Right renal cortex interstitium (tissue), 3 donors: ENCODE measurements around the gene MYLIP. TPM values are rescaled to one million over a fixed set of nuclear protein-coding genes. Genes with fewer than 3 reads are reported as not detected.

Experiments
- DNase-seq, 3 donors: peaks; one replicate each; pipeline ENCODE4 v3.0.0-alpha.2; 2013; ENCODE audit warnings: low read depth in 3 of 3, low spot score in 2 of 3
- polyA plus RNA-seq, 3 donors: library from polyadenylated mRNA; unstranded; fragments of 120-200 nt; gene quantifications; one replicate each; pipeline ENCODE4 v1.2.1, GENCODE V29; 2013; ENCODE audit not compliant: insufficient read length in 3 of 3

The MYLIP gene
- polyA plus RNA-seq, 3 donors: 51.3 to 56.5 (median 52.1) TPM

DNA sequence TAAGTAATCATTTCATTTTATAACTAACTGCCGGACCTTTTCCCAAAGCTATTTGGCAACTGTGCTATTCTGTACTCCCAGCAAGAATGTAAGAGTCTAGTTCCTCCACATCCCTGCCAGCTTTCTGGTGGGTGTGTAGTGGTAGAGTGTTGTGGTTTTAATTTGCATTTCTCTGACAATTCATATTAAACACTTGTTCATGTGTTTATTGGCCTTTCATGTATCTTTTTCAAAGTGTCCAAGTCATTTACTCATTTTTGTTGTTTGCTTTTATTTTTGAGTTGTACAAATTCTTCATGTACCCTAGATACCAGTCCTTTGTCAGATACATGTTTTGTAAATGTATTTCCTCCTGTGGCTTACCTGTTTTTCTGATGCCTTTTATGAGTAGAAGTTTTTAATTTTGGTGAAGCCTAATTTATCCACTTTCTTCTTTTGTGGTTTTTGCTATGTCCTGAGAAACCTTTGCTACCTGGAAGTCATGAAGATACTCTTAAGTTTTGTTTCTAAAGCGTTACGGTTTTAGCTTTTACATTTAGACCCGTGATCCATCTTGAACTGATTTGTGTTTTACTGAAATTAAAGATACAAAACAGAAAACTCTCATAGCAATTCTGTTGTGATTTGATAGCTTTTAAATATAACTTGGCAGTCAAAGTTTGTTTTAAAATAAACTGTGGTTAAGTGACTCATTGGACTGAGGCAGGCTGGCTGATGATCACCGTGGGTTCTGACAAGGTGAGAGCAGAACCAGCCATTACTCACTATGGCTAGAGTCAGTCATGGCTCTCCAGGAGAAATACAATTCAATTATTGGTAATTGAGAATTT lies 8.0 kb downstream of the MYLIP start:
- no peak for DNase-seq

DNA sequence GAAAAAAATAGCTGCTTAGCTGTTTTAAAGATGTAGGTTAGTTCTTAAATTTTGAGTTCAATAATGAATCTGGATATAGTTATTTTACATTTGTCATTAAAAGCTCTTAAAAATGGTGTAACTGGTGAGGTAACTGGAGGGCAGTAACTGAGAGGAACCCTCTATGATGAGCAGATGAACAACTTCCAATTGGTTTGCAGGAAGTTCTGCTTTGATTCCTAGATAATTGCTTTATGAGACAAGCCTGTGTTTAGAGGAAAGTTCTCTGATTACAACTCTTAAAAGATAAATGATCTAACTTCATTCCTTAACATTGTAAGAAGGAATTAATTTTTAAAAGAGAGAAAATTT lies 8.5 kb downstream of the MYLIP start:
- no peak for DNase-seq

DNA sequence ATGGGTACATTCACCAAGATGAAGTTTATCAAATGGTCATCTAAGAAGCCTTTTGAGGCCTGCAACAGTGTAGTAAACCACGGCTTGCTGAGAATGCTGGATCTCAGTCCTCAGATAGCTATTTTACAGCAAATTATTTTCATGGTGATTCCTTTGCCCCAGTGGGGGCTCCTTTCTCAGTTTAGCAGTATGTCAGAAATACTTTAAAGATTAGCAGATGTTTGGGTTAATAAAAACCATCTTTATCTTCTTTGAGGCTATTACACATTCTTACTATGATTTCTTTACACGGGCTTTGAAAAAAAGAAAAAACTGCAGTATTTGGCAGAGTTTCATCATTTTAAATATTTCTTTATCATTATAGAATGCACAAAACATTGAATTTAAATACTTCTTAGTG lies 10.7 kb downstream of the MYLIP start:
- no peak for DNase-seq

DNA sequence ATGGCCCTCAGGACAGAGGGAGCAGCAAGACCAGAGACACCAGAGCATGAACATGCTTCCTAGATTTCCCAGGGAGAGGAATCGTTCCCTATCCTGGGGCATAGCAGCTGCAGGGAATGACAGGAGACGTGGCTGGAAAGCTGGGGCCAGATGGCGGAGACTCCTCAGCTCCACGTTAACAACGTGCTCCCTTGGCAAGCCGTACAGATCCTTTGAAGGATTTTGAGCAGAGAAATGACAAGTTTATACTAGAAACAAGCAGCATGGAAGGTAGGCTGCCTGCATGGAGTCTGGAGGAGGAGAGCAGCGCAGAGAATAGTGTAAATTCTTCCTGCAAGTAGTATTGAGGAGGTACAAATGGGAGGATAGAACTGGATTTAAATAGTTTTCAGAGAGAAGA lies 11.7 kb downstream of the MYLIP start:
- DNase-seq: no peak

DNA sequence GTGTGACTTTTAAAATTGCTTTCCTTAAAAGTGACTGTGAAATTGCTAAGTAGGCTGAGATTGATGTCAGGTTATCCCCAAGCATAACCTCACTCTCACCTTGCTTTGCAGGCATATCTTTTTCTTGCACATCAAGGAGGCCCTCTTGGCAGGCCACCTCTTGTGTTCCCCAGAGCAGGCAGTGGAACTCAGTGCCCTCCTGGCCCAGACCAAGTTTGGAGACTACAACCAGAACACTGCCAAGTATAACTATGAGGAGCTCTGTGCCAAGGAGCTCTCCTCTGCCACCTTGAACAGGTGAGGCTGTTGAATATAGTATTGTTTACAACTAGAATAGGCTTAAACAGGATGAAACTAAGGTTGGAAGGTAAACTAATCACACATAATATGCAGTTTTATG lies 12.6 kb downstream of the MYLIP start:
- no peak for DNase-seq

DNA sequence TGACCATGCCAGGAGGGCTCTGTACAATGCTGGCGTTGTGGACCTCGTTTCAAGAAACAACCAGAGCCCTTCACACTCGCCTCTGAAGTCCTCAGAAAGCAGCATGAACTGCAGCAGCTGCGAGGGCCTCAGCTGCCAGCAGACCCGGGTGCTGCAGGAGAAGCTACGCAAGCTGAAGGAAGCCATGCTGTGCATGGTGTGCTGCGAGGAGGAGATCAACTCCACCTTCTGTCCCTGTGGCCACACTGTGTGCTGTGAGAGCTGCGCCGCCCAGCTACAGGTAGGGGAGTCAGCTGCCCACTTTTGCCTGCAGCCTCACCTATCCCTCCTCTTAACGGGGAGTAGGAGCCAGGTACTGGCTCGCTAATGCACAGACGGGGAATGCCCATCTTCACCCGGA lies 16.2 kb downstream of the MYLIP start:
- no peak for DNase-seq

DNA sequence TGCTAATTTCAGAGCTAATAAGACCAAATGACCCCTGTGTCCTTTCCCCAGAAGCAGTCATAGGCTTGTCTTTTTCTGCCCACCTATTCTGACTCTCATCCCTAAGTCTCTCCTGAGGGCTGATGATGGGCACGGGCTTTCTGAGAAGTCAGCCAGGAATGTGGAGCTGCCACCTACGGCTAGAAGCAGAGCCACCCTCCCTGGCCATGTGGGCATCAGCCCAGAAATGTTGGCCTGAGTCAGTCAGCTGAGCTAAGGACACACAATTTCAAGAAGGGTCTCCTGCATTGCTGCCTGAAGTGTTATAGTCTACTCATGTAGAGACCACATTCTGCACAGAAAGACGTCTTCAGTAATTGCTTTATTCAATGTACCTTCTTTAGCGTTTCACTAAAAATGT lies 17.1 kb downstream of the MYLIP start:
- DNase-seq: no peak

DNA sequence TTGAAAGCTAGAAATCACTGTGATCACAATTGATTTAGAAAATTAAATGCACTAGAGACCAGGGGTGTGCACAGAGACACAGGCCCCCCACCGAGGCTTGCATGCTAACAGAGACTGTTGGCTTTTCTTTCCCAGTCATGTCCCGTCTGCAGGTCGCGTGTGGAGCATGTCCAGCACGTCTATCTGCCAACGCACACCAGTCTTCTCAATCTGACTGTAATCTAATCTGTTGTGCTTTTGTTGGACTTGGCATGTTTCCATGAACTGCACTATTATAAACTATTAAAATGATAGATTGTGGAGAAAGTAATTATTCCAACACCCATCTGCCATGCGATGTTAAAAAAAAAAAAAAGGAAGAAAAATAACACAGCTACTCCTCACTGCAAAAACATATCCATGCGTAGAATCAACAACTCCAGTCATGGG lies 17.7 kb downstream of the MYLIP start:
- no peak for DNase-seq

DNA sequence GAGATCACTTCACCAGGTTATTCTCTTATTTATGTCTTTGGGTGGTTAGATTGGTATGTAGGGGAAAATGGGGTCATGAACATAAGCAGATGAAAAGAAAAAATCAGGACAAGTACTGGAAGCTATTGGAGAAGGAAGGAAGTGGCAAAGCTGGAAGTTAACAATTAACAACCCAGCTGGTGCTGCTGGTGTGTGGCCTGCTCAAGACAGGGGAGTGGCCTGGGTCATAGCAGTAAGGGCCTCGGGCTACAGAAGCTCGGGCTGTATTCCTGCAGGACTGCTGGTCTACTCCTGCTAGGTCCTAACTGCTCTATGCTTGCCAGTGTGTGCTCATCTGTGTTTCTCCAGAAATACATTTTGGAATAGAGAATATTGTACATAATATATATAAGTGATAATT lies 19.6 kb downstream of the MYLIP start:
- no peak for DNase-seq

DNA sequence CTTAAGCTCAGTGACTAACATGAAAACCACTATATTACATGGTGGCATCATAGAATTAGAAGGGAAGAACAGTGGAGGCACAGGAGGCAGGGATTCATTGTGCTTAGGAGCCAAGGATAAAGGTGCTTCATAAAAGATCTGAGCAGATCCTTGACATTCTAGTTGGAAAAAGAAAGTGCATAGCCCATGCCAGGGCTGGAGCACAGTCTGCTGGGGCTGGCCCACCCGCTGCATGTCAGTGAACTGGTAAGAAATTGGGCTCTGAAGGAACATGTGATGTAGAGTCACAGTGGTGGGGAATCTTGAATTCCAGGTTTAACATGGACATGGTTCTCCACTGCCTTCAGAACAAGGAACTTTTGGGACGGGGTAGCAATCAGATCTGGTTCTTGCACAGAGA lies 20.4 kb downstream of the MYLIP start:
- DNase-seq: no peak

DNA sequence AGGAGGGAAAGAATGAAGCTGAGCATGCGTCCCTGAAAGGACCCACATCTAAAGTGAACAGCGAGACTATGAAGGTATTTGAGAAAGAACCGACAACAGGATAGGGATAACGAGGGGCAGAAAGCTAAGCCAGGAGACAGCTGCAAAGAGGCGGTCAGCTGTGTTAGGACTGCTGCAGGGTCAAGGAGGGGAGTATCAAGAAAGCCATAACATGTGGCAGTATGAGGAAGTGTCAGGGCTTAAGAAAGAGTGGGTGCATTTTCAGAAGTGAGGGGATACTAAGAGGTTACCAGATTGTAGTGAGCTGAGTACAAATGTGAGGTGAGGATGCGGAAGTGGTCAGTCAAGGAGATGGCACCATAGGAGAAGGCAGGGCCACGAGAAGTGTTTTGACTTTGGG lies 21.2 kb downstream of the MYLIP start:
- no peak for DNase-seq

DNA sequence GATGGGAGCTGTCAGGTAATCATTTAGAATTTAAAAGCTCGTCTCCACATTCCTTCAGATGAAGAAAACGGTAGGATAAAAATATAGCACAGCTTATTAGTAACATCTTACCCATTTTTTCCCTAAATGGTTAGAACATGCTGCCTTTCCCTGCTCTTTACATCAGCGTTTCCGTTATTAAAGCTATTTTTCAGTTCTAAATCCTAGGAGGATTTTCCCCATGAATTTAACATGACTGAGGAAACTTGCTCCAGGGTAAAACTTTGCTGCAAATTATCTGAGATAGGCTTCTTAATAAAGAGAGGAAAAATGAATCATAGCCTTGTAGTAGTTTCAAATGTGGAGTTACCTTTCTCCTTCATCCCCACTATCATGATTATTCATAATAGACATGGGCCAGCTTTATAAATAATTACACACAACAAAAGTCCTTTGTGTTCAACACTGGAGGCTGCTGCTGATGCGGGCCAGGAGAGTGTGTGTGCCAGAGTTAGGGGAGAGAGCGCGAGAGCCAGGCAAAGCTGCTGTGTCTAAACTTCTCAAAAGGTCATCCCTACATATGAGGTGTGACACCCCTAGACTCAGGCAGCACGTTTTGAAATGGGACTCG lies 24.4 kb downstream of the MYLIP start:
- no peak for DNase-seq

DNA sequence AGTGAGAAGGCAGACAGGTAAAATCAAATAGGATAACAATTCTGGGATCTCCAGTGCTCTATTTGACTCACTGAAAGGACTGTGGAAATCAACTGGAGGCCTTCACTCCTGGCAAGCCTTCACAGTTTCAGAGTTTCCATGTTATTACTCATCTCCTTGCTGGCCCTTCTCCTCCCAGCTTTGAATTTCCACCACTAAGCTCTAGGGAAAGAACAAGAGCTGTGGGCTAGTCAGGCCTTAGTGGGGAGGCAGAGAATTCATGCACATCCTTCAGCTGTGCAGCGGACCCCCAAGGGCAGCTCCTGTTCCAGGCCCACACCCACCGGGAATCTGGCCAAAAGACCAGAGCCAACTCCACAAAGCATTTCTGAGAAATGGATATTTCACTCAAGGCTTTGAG lies 26.0 kb downstream of the MYLIP start:
- no peak for DNase-seq

DNA sequence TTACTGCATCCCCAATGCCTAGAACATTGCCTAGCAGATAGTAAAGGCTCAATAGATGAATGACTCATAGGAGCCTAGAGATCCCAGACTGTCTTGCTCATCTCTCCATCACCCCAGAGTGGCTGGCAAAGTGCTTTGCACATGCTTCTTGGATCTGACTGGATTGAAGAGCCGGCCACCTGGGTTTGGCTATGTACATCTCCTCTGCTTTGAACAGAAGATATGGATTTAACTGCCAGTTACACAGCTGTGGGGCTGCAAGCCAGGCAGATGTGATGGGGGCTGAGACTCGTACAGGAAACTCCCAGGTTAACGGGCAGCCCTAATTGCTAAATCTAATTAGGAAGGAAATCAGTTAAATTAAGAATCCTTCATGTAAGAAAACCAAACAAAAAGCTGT lies 28.6 kb downstream of the MYLIP start:
- no peak for DNase-seq

DNA sequence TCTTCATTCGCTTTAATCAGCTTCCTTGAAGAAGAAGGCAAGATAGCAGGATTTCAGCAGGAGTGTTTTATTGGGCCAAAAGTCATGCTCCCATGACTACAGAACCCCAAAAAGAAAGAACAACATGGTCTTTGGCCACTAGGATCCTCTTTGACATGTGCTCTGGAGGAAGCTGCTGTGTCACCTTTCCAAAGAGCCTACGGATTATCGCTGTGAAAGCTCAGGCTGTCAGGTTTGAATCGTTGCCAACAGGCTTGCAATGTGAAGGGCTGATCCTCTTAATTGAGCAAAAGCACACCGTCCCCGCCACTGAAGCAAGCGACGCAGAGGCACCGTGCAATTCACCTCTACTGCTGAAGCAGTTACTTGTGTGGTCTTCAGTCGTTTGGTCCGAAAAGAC lies 29.0 kb downstream of the MYLIP start:
- no peak for DNase-seq

DNA sequence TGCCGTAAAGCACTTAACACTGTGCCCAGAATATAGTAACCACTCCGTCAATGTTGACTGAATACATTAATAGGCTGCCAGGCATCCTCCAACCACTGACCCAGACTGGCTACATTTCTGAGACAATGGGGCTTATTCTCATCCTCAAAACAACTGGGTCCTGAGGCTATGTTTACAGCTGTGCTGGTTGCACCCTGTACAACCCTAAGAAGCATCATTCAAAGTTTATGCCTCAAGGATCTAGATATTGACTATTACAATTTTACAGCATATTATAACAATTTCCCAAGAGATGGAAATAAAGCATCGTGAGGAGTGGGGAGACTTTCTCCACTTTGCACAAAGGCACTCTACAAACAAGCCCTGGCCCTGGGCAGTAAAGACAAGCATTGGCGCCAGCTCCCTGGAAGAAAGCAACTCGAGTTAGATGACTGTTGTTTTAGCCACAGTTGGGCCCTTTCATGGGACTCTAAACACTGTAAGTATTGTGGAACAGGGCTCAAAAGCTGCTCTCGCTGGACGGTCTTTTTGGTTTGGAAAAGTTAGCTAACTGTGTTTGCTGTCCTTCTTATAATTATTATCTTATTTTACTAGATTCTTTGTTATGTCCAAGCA lies 30.2 kb downstream of the MYLIP start:
- no peak for DNase-seq

DNA sequence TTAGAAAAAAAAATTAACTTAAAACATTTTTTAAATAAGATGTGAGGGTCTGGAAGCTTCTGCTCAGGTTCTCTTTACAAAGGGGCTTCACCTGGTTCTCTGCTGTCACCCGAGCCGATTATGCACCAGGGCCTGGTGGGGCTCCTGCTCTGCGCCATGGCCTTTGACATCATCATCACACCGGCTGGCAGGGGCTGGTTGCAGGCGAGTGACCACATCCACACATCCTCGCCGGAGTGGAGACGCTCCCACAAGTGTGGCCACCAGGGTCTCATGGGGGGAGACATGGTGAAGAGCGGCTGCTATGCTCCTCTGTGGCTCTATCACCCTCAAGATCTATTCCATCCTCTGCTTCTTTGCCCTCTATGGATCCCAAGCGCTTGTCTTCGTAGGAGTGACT lies 31.9 kb downstream of the MYLIP start:
- DNase-seq: no peak

DNA sequence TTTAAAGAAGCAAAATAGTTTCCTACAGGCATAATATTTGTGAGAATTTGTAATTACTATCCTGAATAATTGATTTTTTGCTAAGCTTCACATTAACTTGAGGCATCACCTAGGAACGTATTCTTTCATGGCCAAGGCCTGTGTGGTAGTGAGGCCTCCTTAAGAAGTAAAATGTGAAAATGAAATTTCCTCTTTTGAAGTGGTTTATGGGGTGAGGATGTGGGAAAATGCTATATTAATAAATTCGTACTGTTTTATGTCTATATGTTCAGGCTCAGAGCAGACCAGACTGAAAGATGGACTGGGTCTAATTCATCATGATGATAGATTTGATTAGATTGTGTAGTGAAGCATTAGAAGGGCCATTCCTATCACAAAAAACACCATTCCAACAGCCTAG lies 33.1 kb downstream of the MYLIP start:
- no peak for DNase-seq

DNA sequence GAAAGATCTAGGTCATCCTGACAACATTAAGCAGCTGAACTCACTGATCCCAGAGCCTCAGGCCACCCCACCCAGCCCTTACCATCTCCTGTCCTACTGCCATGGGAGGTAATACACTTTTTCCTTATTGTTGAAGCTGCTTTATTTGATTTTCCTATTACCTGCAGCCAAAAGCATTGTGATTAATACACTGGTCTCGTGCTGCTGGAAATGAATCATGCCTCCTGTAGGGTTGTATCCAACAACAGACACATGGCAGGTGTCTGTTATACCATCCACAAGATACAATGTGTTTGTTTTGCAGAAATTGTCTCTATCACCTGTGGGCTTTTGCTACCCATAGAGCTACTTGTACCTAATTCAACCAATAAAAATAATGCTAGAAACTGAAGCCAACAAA lies 34.2 kb downstream of the MYLIP start:
- no peak for DNase-seq

DNA sequence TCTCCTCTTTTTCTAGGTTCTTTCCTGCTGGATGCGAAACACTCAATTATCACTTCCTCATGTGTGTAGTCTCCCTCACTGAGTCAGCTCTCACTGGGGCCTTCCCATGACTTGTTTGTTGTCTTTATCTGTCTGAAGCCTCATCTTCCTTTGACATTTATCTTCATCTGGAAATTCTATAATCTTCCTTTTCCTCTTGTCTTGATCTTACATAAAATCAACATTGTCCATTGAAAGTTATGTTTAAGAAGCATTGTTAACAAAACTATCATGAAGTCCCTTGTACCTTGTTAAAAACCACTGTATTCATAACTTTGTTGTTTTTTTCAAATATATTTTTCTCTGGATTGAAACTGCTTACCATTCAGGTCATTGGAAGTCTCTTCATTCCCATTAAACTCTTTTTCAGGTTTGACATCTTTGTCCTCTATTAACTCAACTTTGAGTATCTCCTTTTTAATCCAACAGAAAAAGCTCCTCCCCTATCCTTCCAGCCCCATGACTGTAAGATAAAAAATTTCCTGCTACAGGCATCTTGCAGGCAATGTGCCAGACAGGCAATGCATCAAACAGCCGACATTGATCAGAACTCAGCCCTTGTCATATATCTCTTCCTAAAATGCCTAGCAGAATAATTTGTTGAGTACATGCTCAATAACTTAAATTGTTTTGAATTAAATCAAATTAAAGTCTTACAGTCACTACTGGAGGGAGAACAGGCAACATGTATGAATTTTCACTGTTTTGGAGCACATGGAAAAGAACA lies 34.8 kb downstream of the MYLIP start:
- DNase-seq: no peak

DNA sequence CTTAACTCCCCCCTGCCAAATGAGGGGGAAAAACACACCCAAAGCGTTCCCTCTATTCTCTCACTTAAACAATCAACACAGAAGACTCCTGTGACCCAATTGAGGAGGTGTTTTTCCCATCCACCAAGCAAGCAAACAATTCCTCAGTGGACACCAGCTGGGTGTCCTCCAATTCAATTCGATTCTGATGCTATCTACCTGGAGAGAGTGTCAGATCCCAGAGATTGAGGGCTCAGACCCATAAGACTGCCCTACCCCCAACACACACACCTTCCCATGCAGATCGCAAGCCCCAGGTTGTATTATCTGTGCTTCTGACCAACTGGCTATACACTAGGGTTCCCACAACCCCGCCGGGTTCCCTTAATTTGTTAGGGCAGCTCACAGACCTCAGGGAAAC lies 36.8 kb downstream of the MYLIP start:
- no peak for DNase-seq
